Calu3 (cell line): Measurements from ENCODE around the gene ERO1A. TPM values are rescaled to one million over a fixed set of nuclear protein-coding genes. Genes with fewer than 3 reads are reported as not detected.

Experiments
- Bru-seq: library from RNA; stranded (reverse); fragments of 400-500 nt; gene quantifications from one replicate; lab custom pipeline; 2021; lab: Mats Ljungman, UMichigan
- BruChase-seq, 2 experiments: library from RNA; stranded (reverse); fragments of 400-500 nt; gene quantifications; one replicate each; lab custom pipeline; 2021; lab: Mats Ljungman, UMichigan
- BruUV-seq: library from RNA; stranded (reverse); fragments of 400-500 nt; replicated peaks from 2 replicates; lab custom pipeline; 2021; lab: Mats Ljungman, UMichigan
- CTCF ChIA-PET: fragments of 300-600 bp; sonication (Branson Sonifier 250); formaldehyde crosslinking; loops from one replicate; lab custom pipeline; 2022; ENCODE audit warnings: antibody characterized with exemption; lab: Charles Lee
- DNase-seq: peaks from one replicate; pipeline ENCODE4 v3.0.0; 2022
- H3K27ac Mint-ChIP-seq: one replicate; pipeline ENCODE4 v1.8.0; 2022; ENCODE audit warnings: mixed read lengths; ENCODE audit not compliant: unreplicated experiment
- H3K27me3 Mint-ChIP-seq: one replicate; pipeline ENCODE4 v1.8.0; 2022; ENCODE audit warnings: mixed read lengths; ENCODE audit not compliant: unreplicated experiment
- H3K36me3 Mint-ChIP-seq: one replicate; pipeline ENCODE4 v1.8.0; 2022; ENCODE audit warnings: mild to moderate bottlenecking, moderate library complexity, mixed read lengths; ENCODE audit not compliant: insufficient read depth, unreplicated experiment
- H3K4me1 Mint-ChIP-seq: one replicate; pipeline ENCODE4 v1.8.0; 2022; ENCODE audit warnings: mild to moderate bottlenecking, low read depth, mixed read lengths; ENCODE audit not compliant: unreplicated experiment
- H3K4me3 Mint-ChIP-seq: one replicate; pipeline ENCODE4 v1.8.0; 2022; ENCODE audit warnings: mild to moderate bottlenecking, low read depth, moderate library complexity, mixed read lengths; ENCODE audit not compliant: unreplicated experiment
- H3K9me3 Mint-ChIP-seq: one replicate; pipeline ENCODE4 v1.8.0; 2022; ENCODE audit warnings: low read depth, mixed read lengths; ENCODE audit not compliant: unreplicated experiment
- intact Hi-C: fragments of 100-400 bp; cut with micrococcal nuclease; formaldehyde crosslinking; loops from one replicate; pipeline ENCODE4 v1.10.0; 2022; ENCODE audit not compliant: unreplicated experiment
- long read RNA-seq: library from polyadenylated mRNA; stranded (forward); transcript quantifications from one replicate; pipeline ENCODE4 v2.0.0, GENCODE V29; 2022
- total RNA-seq: library from RNA; stranded (reverse); gene quantifications from 2 replicates; pipeline ENCODE4 v1.2.3, GENCODE V29; 2022
- TF ChIP-seq, protein P1 (sequence below): fragments of 200-600 bp; IDR thresholded peaks from one replicate; pipeline ENCODE4 v1.8.0; 2022; ENCODE audit warnings: antibody characterized with exemption; ENCODE audit not compliant: unreplicated experiment

The ERO1A gene
- total RNA-seq: 117 and 129 TPM in 2 replicates
- Bru-seq, nascent RNA: percentile 91 among the genes with signal in this experiment
- BruChase-seq, experiment 1, labeled RNA remaining after a 6-hour chase: percentile 94 among the genes with signal in this experiment
- BruChase-seq, experiment 2, labeled RNA remaining after a 2-hour chase: percentile 89 among the genes with signal in this experiment
- long read RNA-seq, partial matches to known transcripts: 2 of 12 reads
- long read RNA-seq, other reads (novel, unspliced or antisense): 10 of 12 reads

GRCh38 chr14:52695481-52696091 lies at the start of gene ERO1A:
Gene ERO1A, minus strand, starts transcription at chr14:52695558. Its CDS starts 77 bp downstream, at chr14:52695481.
- Mint-ChIP-seq H3K4me1 (peaks cover 41% of the 10 kb centered on the region), H3K27ac (peak within 1 kb of the TSS; percentile 86), H3K4me3 (peak within 1 kb of the TSS; percentile 90), H3K36me3 (peaks cover 33% of the 10 kb centered on the region), H3K9me3 (no peaks in the 10 kb centered on the region), H3K27me3 (no peaks in the 10 kb centered on the region)
- peak; percentile 83 for DNase-seq
- no TSS peak for BruUV-seq
- CTCF ChIA-PET: interaction anchor here (0.6 to 1.2 kb wide), 4 partner anchors 11 to 1785 kb away, joined by 3 to 4 read pairs (median 3); partner anchors contain the start of gene STYX
- intact Hi-C loops: no loop called here
- TF ChIP-seq, protein P1, sequence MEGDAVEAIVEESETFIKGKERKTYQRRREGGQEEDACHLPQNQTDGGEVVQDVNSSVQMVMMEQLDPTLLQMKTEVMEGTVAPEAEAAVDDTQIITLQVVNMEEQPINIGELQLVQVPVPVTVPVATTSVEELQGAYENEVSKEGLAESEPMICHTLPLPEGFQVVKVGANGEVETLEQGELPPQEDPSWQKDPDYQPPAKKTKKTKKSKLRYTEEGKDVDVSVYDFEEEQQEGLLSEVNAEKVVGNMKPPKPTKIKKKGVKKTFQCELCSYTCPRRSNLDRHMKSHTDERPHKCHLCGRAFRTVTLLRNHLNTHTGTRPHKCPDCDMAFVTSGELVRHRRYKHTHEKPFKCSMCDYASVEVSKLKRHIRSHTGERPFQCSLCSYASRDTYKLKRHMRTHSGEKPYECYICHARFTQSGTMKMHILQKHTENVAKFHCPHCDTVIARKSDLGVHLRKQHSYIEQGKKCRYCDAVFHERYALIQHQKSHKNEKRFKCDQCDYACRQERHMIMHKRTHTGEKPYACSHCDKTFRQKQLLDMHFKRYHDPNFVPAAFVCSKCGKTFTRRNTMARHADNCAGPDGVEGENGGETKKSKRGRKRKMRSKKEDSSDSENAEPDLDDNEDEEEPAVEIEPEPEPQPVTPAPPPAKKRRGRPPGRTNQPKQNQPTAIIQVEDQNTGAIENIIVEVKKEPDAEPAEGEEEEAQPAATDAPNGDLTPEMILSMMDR: no peak

- H3K4me1 Mint-ChIP-seq: peaks cover 9% of the 10 kb centered on the region
- CTCF ChIA-PET: no interaction called here
- no peak overlapping the region for H3K27ac Mint-ChIP-seq
- no TSS peak for BruUV-seq
- peaks cover 3% of the 10 kb centered on the region for H3K36me3 Mint-ChIP-seq
- H3K9me3 Mint-ChIP-seq: no peaks in the 10 kb centered on the region
- H3K27me3 Mint-ChIP-seq: no peaks in the 10 kb centered on the region
- H3K4me3 Mint-ChIP-seq: no peak overlapping the region
- no peak for DNase-seq
- TF ChIP-seq, protein P1: no peak
- intact Hi-C loops: no loop called here
These were observed 46.5 kb upstream of the ERO1A start for GRCh38 chr14:52741865-52742264.

DNA sequence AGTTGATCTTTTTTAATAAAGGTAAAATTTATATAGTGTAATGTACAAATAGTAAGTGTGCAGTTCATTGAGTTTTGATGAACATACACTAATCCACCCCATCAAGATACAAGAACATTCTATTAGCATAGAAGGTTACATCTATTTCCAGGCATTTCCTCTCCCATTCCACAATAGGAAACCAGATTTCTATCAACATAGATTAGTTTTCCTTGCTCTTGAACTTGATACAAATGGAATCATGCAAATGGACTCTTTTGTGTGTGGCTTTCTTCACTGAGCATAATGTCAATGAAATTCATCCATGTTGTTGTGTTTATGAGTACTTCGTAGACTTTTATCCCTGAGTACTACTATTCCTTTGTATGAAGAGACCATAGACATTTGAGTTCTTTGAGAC lies 45.4 kb upstream of the ERO1A start:
- Mint-ChIP-seq H3K4me1 (peaks cover 15% of the 10 kb centered on the region), H3K27ac (no peak overlapping the region), H3K4me3 (no peak overlapping the region), H3K36me3 (no peaks in the 10 kb centered on the region), H3K9me3 (no peaks in the 10 kb centered on the region), H3K27me3 (no peaks in the 10 kb centered on the region)
- intact Hi-C loops: no loop called here
- no TSS peak for BruUV-seq
- TF ChIP-seq, protein P1: no peak
- CTCF ChIA-PET: no interaction called here
- DNase-seq: no peak

DNA sequence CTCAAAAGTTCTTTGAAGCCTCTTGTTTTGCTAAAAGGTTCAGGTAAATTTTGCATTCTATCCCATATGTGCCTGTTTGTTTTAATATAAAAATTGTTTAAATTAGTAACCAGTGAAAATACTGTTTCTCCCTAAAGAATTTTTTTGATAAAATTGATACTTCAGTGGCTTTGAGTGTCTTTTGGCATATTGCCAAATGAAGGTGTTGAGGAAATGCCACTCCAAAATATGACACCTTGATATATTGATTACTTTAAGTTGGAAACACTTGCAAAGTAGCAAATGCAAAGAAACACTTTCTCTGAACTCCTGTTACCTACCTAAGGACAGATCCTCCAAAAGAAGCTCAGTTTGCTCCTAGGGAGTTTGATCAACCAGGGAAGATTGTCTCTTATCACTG lies 43.1 kb upstream of the ERO1A start:
- Mint-ChIP-seq H3K36me3 (peaks cover 7% of the 10 kb centered on the region), H3K4me3 (no peak overlapping the region), H3K4me1 (peaks cover 17% of the 10 kb centered on the region), H3K9me3 (no peaks in the 10 kb centered on the region), H3K27ac (no peak overlapping the region), H3K27me3 (no peaks in the 10 kb centered on the region)
- no TSS peak for BruUV-seq
- TF ChIP-seq, protein P1: no peak
- no peak for DNase-seq
- CTCF ChIA-PET: no interaction called here
- intact Hi-C loops: no loop called here
